Adipocyte (in vitro differentiated cells): ENCODE data around the gene HIF1A.

ENCODE experiments used
- DNase-seq: peaks from one replicate; pipeline ENCODE4 v3.0.0-alpha.2; 2015; ENCODE audit warnings: low read depth
- H3K27me3 ChIP-seq: replicated peaks from 2 replicates; pipeline ENCODE4 v1.7.0; 2013; ENCODE audit warnings: mild to moderate bottlenecking, low read length, moderate library complexity; ENCODE audit not compliant: control insufficient read depth, insufficient read depth
- H3K36me3 ChIP-seq: 2 replicates; pipeline ENCODE4 v1.7.0; 2013; ENCODE audit warnings: low read length, mild to moderate bottlenecking, moderate library complexity; ENCODE audit not compliant: control insufficient read depth, insufficient read depth, severe bottlenecking
- H3K4me1 ChIP-seq: 2 replicates; pipeline ENCODE4 v1.7.0; 2013; ENCODE audit warnings: mild to moderate bottlenecking, low read length, moderate library complexity; ENCODE audit not compliant: control insufficient read depth, insufficient read depth
- H3K4me3 ChIP-seq: 2 replicates; pipeline ENCODE4 v1.7.0; 2013; ENCODE audit warnings: mild to moderate bottlenecking, low read length, moderate library complexity
- H3K9ac ChIP-seq: 2 replicates; pipeline ENCODE4 v1.7.0; 2013; ENCODE audit warnings: mild to moderate bottlenecking, low read length, moderate library complexity
- H3K9me3 ChIP-seq: 2 replicates; pipeline ENCODE4 v1.7.0; 2013; ENCODE audit warnings: mild to moderate bottlenecking, low read length, moderate library complexity; ENCODE audit not compliant: control insufficient read depth

HIF1A gene

GRCh38 chr14:61694830-61695694 is at the start of gene HIF1A:
Gene HIF1A, plus strand, starts transcription at chr14:61695513. Its CDS starts 292 bp downstream, at chr14:61695805.
- DNase-seq, result peak; percentile 99
- H3K9ac ChIP-seq, result peak within 1 kb of the TSS; percentile 97
- peak within 1 kb of the TSS; percentile 95 for H3K4me3 ChIP-seq
- no peaks in the 10 kb centered on the region for H3K27me3 ChIP-seq
- peaks cover 31% of the 10 kb centered on the region for H3K4me1 ChIP-seq
- H3K9me3 ChIP-seq, result no peaks in the 10 kb centered on the region
- H3K36me3 ChIP-seq, result no peaks in the 10 kb centered on the region

GRCh38 chr14:61646366-61647116 is 48.8 kb upstream of the HIF1A start:
- no peaks in the 10 kb centered on the region for H3K36me3 ChIP-seq
- no peaks in the 10 kb centered on the region for H3K27me3 ChIP-seq

GRCh38 chr14:61647704-61648103 is 47.6 kb upstream of the HIF1A start:
- no peak overlapping the region for H3K4me3 ChIP-seq
- H3K36me3 ChIP-seq, result no peaks in the 10 kb centered on the region
- no peaks in the 10 kb centered on the region for H3K27me3 ChIP-seq
- no peak for DNase-seq
- H3K9me3 ChIP-seq, result no peaks in the 10 kb centered on the region
- peaks cover 29% of the 10 kb centered on the region for H3K4me1 ChIP-seq
- H3K9ac ChIP-seq, result no peak overlapping the region

More at GRCh38 chr14:61646366-61647116, 48.8 kb upstream of the HIF1A start:
- peak; percentile 52 for DNase-seq
- H3K4me3 ChIP-seq, result no peak overlapping the region
- H3K9me3 ChIP-seq, result no peaks in the 10 kb centered on the region
- no peak overlapping the region for H3K9ac ChIP-seq
- peaks cover 37% of the 10 kb centered on the region for H3K4me1 ChIP-seq

GRCh38 chr14:61648377-61648776 is 46.9 kb upstream of the HIF1A start:
- DNase-seq, result no peak
- Histone ChIP-seq H3K9me3 (no peaks in the 10 kb centered on the region), H3K36me3 (no peaks in the 10 kb centered on the region), H3K4me3 (no peak overlapping the region), H3K4me1 (peaks cover 32% of the 10 kb centered on the region), H3K9ac (no peak overlapping the region), H3K27me3 (no peaks in the 10 kb centered on the region)

- Histone ChIP-seq H3K4me3 (no peak overlapping the region), H3K27me3 (no peaks in the 10 kb centered on the region), H3K4me1 (peaks cover 32% of the 10 kb centered on the region), H3K36me3 (no peaks in the 10 kb centered on the region), H3K9me3 (no peaks in the 10 kb centered on the region), H3K9ac (no peak overlapping the region)
- no peak for DNase-seq
These were observed 46.0 kb upstream of the HIF1A start for GRCh38 chr14:61649283-61649682.

GRCh38 chr14:61651355-61651754 is 44.0 kb upstream of the HIF1A start:
- no peak for DNase-seq
- Histone ChIP-seq H3K4me1 (peaks cover 23% of the 10 kb centered on the region), H3K27me3 (no peaks in the 10 kb centered on the region), H3K36me3 (no peaks in the 10 kb centered on the region), H3K9ac (no peak overlapping the region), H3K9me3 (no peaks in the 10 kb centered on the region), H3K4me3 (no peak overlapping the region)

GRCh38 chr14:61652526-61653262 is 42.6 kb upstream of the HIF1A start:
- DNase-seq, result no peak
- no peaks in the 10 kb centered on the region for H3K36me3 ChIP-seq

GRCh38 chr14:61653507-61653906 is 41.8 kb upstream of the HIF1A start:
- Histone ChIP-seq H3K4me1 (peaks cover 18% of the 10 kb centered on the region), H3K36me3 (no peaks in the 10 kb centered on the region), H3K9me3 (no peaks in the 10 kb centered on the region), H3K9ac (peak overlapping the region; percentile 55), H3K27me3 (no peaks in the 10 kb centered on the region), H3K4me3 (peak overlapping the region; percentile 20)
- peak; percentile 60 for DNase-seq

More at GRCh38 chr14:61652526-61653262, 42.6 kb upstream of the HIF1A start:
- H3K4me1 ChIP-seq, result peaks cover 18% of the 10 kb centered on the region
- peak overlapping the region; percentile 55 for H3K9ac ChIP-seq
- no peaks in the 10 kb centered on the region for H3K9me3 ChIP-seq
- peak overlapping the region; percentile 20 for H3K4me3 ChIP-seq
- no peaks in the 10 kb centered on the region for H3K27me3 ChIP-seq

GRCh38 chr14:61654026-61654425 is 41.3 kb upstream of the HIF1A start:
- peaks cover 18% of the 10 kb centered on the region for H3K4me1 ChIP-seq
- H3K27me3 ChIP-seq, result no peaks in the 10 kb centered on the region
- no peak overlapping the region for H3K4me3 ChIP-seq
- no peaks in the 10 kb centered on the region for H3K9me3 ChIP-seq
- H3K9ac ChIP-seq, result peak overlapping the region; percentile 55
- H3K36me3 ChIP-seq, result no peaks in the 10 kb centered on the region
- DNase-seq, result no peak

- H3K4me1 ChIP-seq, result peaks cover 34% of the 10 kb centered on the region
- H3K36me3 ChIP-seq, result no peaks in the 10 kb centered on the region
- H3K27me3 ChIP-seq, result no peaks in the 10 kb centered on the region
- H3K4me3 ChIP-seq, result no peak overlapping the region
- H3K9ac ChIP-seq, result no peak overlapping the region
- no peaks in the 10 kb centered on the region for H3K9me3 ChIP-seq
- no peak for DNase-seq
These were observed 39.5 kb upstream of the HIF1A start for GRCh38 chr14:61655777-61656176.

GRCh38 chr14:61656341-61656740 is 39.0 kb upstream of the HIF1A start:
- Histone ChIP-seq H3K4me1 (peaks cover 40% of the 10 kb centered on the region), H3K36me3 (no peaks in the 10 kb centered on the region), H3K9me3 (no peaks in the 10 kb centered on the region), H3K27me3 (no peaks in the 10 kb centered on the region), H3K4me3 (no peak overlapping the region), H3K9ac (no peak overlapping the region)
- DNase-seq, result no peak
